Kidney (tissue), 22 donors: Measurements from ENCODE around the gene ECEL1. TPM values are rescaled to one million over a fixed set of nuclear protein-coding genes. Genes with fewer than 3 reads are reported as not detected.

Experiments
- DNase-seq, 5 donors: peaks; one replicate each; pipeline ENCODE4 v3.0.0-alpha.2; 2013 to 2020
- FAIRE-seq: peaks from 2 replicates; lab custom pipeline; 2012; peaks lifted over from hg19 to GRCh38; lab: Jason Lieb, UNC
- H3K27ac ChIP-seq, 2 donors: one replicate each; pipeline ENCODE4 v1.7.0; 2013; ENCODE audit warnings: low read depth in 2 of 2, low read length in 2 of 2, inconsistent platforms in 1 of 2
- H3K27me3 ChIP-seq: one replicate; pipeline ENCODE4 v1.7.1; 2013; ENCODE audit warnings: low read length, inconsistent platforms; ENCODE audit not compliant: control insufficient read depth, insufficient read depth
- H3K36me3 ChIP-seq, 3 donors: one replicate each; pipeline versions ENCODE4 v1.7.0 to v1.7.1; 2013; ENCODE audit warnings: low read length in 3 of 3, control low read depth in 1 of 3, inconsistent platforms in 1 of 3; ENCODE audit not compliant: insufficient read depth in 3 of 3, control insufficient read depth in 2 of 3
- H3K4me1 ChIP-seq, 3 donors: one replicate each; pipeline versions ENCODE4 v1.7.0 to v1.7.1; 2013; ENCODE audit warnings: low read length in 3 of 3, inconsistent platforms in 1 of 3, low read depth in 1 of 3; ENCODE audit not compliant: control insufficient read depth in 2 of 3, insufficient read depth in 2 of 3
- H3K4me3 ChIP-seq, 3 donors: one replicate each; pipeline versions ENCODE4 v1.7.0 to v1.8.1; 2013; ENCODE audit warnings: low read length in 3 of 3, control low read depth in 1 of 3, inconsistent platforms in 1 of 3
- H3K9ac ChIP-seq, 3 donors: one replicate each; pipeline versions ENCODE4 v1.7.0 to v1.7.1; 2013; ENCODE audit warnings: low read length in 3 of 3, control low read depth in 1 of 3, inconsistent platforms in 1 of 3
- H3K9me3 ChIP-seq, 3 donors: one replicate each; pipeline versions ENCODE4 v1.7.0 to v1.7.1; 2013; ENCODE audit warnings: low read length in 3 of 3, control low read depth in 1 of 3, inconsistent platforms in 1 of 3; ENCODE audit not compliant: control insufficient read depth in 2 of 3, insufficient read depth in 1 of 3
- CTCF ChIP-seq: IDR thresholded peaks from 3 replicates; pipeline ENCODE4 v1.5.1; 2012; ENCODE audit warnings: mild to moderate bottlenecking, moderate library complexity, borderline replicate concordance; ENCODE audit not compliant: insufficient read depth; ENCODE audit errors: extremely low read depth
- intact Hi-C: fragments of 100-400 bp; cut with DNase I; formaldehyde crosslinking; loops from one replicate; pipeline ENCODE4 v1.11.1; 2022
- long read RNA-seq, 10 donors: library from polyadenylated mRNA in 1 of 10; unstranded in 1 of 10; transcript quantifications; one replicate each; pipeline ENCODE4 v2.0.0 and lab custom pipeline, GENCODE V29; 2021 to 2026
- polyA plus RNA-seq: library from polyadenylated mRNA; stranded (reverse); fragments of 350-450 nt; fragmentation: Illumina TruSeq; extraction: RNeasy Lipid Tissue Mini Kit (QIAGEN cat#74804); gene quantifications from one replicate; pipeline ENCODE4 v1.2.3, GENCODE V29; 2014; ENCODE audit warnings: low read depth, low replicate concordance; ENCODE audit not compliant: insufficient read depth
- total RNA-seq: library from RNA; stranded (reverse); fragmentation: NEBNext Ultra II Directional; extraction: Animal tissue kit (Norgen Biotek cat#: 25700); gene quantifications from one replicate; pipeline ENCODE4 v1.2.1, GENCODE V29; 2021
- donor health status: control.
- donor health status: control.
- donor health status: control.
- donor health status: control.
- donor health status: control.
- donor health status: DM: yes; HTN: yes; CAD: no.
- donor health status: Normal renal cell carcinoma (clear cell type).

Gene ECEL1
- total RNA-seq: 6.7 TPM
- 8.5 TPM for polyA plus RNA-seq
- long read RNA-seq, donor 1, partial matches to known transcripts: 0 of 3 reads
- long read RNA-seq, donor 1, other reads (novel, unspliced or antisense): 0 of 3 reads
- long read RNA-seq, donor 2, partial matches to known transcripts: 0 of 1 reads
- long read RNA-seq, donor 2, other reads (novel, unspliced or antisense): 0 of 1 reads
- long read RNA-seq, donor 3, partial matches to known transcripts: 0 of 1 reads
- long read RNA-seq, donor 3, other reads (novel, unspliced or antisense): 0 of 1 reads
- long read RNA-seq, donor 4, partial matches to known transcripts: 0 of 4 reads
- long read RNA-seq, donor 4, other reads (novel, unspliced or antisense): 0 of 4 reads
- long read RNA-seq, donor 5: 0 reads
- long read RNA-seq, donor 6, transcript ECEL1-201 (18 exons, 2,865 nt): major isoform, 5 of 5 reads
- long read RNA-seq, donor 6, partial matches to known transcripts: 0 of 5 reads
- long read RNA-seq, donor 6, other reads (novel, unspliced or antisense): 0 of 5 reads
- long read RNA-seq, donor 7, transcript ECEL1-201 (18 exons, 2,865 nt): major isoform, 10 of 14 reads
- long read RNA-seq, donor 7, partial matches to known transcripts: 4 of 14 reads
- long read RNA-seq, donor 7, other reads (novel, unspliced or antisense): 0 of 14 reads
- long read RNA-seq, donor 8: 0 reads
- long read RNA-seq, donor 9, partial matches to known transcripts: 0 of 1 reads
- long read RNA-seq, donor 9, other reads (novel, unspliced or antisense): 0 of 1 reads
- long read RNA-seq, donor 10: 0 reads

- no peaks in the 10 kb centered on the region for H3K36me3 ChIP-seq
- H3K9ac ChIP-seq: no peak within 1 kb of the TSS
- FAIRE-seq (no peak), DNase-seq (peak in 3 of 5 donors; percentile 48 to 71 (median 53))
- H3K4me3 ChIP-seq: no peak within 1 kb of the TSS
- H3K27me3 ChIP-seq: peaks cover 17% of the 10 kb centered on the region
- no peak for TF ChIP-seq CTCF
- H3K4me1 ChIP-seq: no peaks in the 10 kb centered on the region
- H3K9me3 ChIP-seq: no peaks in the 10 kb centered on the region
- intact Hi-C loops: no loop called here
- H3K27ac ChIP-seq: no peak within 1 kb of the TSS
Observed at GRCh38 chr2:232487385-232488096, at the start of gene ECEL1. Gene ECEL1, minus strand, starts transcription at chr2:232487834. Its CDS starts 1,181 bp downstream, at chr2:232486653.

- no peak overlapping the region for H3K4me3 ChIP-seq
- H3K27me3 ChIP-seq: no peaks in the 10 kb centered on the region
- DNase-seq (peak in 2 of 5 donors; percentile 37 to 53), FAIRE-seq (no peak)
- H3K4me1 ChIP-seq: no peaks in the 10 kb centered on the region
- H3K36me3 ChIP-seq: no peaks in the 10 kb centered on the region
- intact Hi-C loops: no loop called here
- TF ChIP-seq CTCF: peak; percentile 29
- H3K9ac ChIP-seq: no peak overlapping the region
- H3K27ac ChIP-seq: no peak overlapping the region
- H3K9me3 ChIP-seq: peaks cover 0 to 5% (median 0%) of the 10 kb centered on the region in 3 donors
Observed at GRCh38 chr2:232537079-232537478, 49.4 kb upstream of the ECEL1 start.

- Histone ChIP-seq H3K27me3 (no peaks in the 10 kb centered on the region), H3K4me1 (no peaks in the 10 kb centered on the region), H3K36me3 (no peaks in the 10 kb centered on the region), H3K9ac (no peak overlapping the region), H3K27ac (no peak overlapping the region), H3K9me3 (peaks cover 0 to 5% (median 0%) of the 10 kb centered on the region in 3 donors), H3K4me3 (no peak overlapping the region)
- DNase-seq: peak in 1 of 5 donors; percentile 22
- TF ChIP-seq CTCF: no peak
- intact Hi-C loops: no loop called here
- FAIRE-seq: no peak
Observed at GRCh38 chr2:232535761-232536530, 48.3 kb upstream of the ECEL1 start.
